Lower leg skin (tissue), 4 donors: ENCODE results near the gene TENM4. TPM values are rescaled to one million over a fixed set of nuclear protein-coding genes. Genes with fewer than 3 reads are reported as not detected.

Experiments used
- DNase-seq, 2 donors: peaks; one replicate each; pipeline ENCODE4 v3.0.0-alpha.2; 2019; ENCODE audit warnings: low spot score in 2 of 2
- H3K4me3 ChIP-seq: fragments of 200-600 bp; sonication (generic); 2 replicates; pipeline ENCODE4 v1.5.1; 2017; ENCODE audit warnings: mild to moderate bottlenecking, low read depth; ENCODE audit not compliant: poor library complexity, severe bottlenecking
- POLR2A ChIP-seq, 2 donors: fragments of 450-650 bp; IDR thresholded peaks; one replicate each; pipeline ENCODE4 v1.6.1; 2016 to 2017; ENCODE audit warnings: antibody characterized with exemption in 2 of 2, mild to moderate bottlenecking in 1 of 2, moderate library complexity in 1 of 2
- whole genome bisulfite sequencing, 2 donors: methylation state at CpG; one replicate each; pipeline ENCODE4 v1.1.5; 2018; 5-methylcytosine and 5-hydroxymethylcytosine counted together
- intact Hi-C: fragments of 100-400 bp; cut with DNase I; formaldehyde crosslinking; loops from one replicate; pipeline ENCODE4 v1.15.0; 2023; ENCODE audit warnings: low total_unique reads
- total RNA-seq, 4 donors: library from RNA; depleted of rRNA; stranded (reverse); fragments of >200 nt; gene quantifications; one replicate each; pipeline ENCODE4 v1.1.0, GENCODE V29; 2016
- TF ChIP-seq, protein P1 (sequence below), 3 donors: fragments of 450-650 bp; IDR thresholded peaks; one replicate each; pipeline ENCODE4 v1.5.1; 2016; ENCODE audit warnings: antibody characterized with exemption in 3 of 3, mild to moderate bottlenecking in 3 of 3, moderate library complexity in 2 of 3

Gene TENM4
- total RNA-seq, 4 donors from 2014 or later: 34.4 to 41.1 (median 36.6) TPM

DNA sequence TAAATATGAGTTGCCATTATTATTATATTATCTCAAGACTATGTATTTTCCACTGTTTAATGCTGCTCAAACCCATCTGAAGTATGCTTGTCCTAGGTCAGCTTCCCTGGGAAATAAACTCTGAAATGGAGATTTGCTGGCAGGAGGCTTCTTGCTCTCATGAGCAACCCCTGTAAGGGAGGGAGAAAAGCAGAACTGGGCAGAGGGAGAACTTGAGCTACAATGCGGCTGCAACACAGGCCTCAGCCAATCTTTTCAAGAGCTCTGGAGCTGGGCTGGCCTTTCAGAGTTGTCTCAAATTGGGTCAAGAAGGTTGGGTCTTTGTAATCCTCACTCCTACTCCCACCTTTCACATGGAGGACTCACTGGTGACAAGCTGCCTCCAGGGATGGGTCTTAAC is 412.6 kb downstream of the TENM4 start:
- no peak overlapping the region for H3K4me3 ChIP-seq
- no peak for DNase-seq
- intact Hi-C loops: no loop called here
- TF ChIP-seq, protein P1, sequence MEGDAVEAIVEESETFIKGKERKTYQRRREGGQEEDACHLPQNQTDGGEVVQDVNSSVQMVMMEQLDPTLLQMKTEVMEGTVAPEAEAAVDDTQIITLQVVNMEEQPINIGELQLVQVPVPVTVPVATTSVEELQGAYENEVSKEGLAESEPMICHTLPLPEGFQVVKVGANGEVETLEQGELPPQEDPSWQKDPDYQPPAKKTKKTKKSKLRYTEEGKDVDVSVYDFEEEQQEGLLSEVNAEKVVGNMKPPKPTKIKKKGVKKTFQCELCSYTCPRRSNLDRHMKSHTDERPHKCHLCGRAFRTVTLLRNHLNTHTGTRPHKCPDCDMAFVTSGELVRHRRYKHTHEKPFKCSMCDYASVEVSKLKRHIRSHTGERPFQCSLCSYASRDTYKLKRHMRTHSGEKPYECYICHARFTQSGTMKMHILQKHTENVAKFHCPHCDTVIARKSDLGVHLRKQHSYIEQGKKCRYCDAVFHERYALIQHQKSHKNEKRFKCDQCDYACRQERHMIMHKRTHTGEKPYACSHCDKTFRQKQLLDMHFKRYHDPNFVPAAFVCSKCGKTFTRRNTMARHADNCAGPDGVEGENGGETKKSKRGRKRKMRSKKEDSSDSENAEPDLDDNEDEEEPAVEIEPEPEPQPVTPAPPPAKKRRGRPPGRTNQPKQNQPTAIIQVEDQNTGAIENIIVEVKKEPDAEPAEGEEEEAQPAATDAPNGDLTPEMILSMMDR (IDR thresholded peaks at IDR 0.05): no peak
- TF ChIP-seq POLR2A (IDR thresholded peaks at IDR 0.05): no peak
- 89 to 93% methylated on average over 1 of the region's 1 CpG for WGBS, 2 donors

DNA sequence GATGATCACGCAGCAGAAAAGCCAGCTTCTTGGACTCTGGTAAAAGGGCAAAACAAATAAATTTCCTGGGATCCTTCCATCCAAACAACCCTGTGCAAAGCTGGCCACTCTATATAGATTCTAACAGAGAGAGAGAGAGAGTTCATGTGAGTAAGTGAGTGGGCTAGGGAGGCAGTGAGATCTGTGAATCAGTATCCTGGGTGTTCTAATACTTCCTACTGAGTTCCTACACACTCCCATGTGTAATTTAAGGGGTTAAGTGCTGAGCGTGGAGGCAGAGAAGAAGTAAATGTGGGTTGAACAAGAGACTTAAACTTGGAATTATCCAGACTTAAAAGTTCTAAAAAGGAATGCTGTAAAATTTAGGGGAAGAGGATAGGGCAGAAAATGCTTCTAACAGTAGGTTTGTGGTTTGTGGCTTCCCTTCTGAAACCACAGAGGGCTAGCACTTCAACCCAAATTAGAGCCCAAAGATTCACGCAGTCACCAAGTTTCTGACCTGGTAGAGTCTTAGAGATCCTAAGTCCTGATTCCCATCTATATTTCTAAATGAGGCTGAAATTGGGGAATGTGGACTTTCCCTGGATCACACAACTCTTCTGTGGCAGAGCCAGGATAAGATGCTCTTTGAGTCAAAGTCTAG is 413.9 kb downstream of the TENM4 start:
- no peak overlapping the region for H3K4me3 ChIP-seq
- 54 to 74% methylated on average over 3 of the region's 3 CpGs for WGBS, 2 donors
- no peak for DNase-seq
- intact Hi-C loops: no loop called here
- TF ChIP-seq POLR2A (IDR thresholded peaks at IDR 0.05): no peak
- TF ChIP-seq, protein P1 (IDR thresholded peaks at IDR 0.05): no peak

DNA sequence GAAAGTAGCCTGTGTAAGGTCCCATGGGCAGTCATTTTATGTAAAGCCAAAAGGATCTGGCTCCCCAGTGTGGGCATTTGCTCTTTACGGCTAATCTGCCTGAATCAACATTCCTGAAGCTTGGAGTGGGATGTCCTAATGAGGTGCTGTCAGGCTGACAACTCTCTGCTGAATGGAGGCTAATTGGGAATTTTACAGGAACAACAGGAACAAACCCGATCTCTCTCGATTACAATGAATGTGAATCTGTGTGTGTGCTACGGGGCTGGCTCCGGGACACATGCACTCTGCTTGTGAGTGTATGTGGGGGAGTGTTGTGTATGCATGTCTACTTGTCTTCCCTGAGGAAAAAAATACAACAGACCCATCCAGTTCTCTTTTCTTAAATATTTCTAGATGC is 415.2 kb downstream of the TENM4 start:
- intact Hi-C loops: no loop called here
- 72 to 75% methylated on average over 5 of the region's 5 CpGs for WGBS, 2 donors

DNA sequence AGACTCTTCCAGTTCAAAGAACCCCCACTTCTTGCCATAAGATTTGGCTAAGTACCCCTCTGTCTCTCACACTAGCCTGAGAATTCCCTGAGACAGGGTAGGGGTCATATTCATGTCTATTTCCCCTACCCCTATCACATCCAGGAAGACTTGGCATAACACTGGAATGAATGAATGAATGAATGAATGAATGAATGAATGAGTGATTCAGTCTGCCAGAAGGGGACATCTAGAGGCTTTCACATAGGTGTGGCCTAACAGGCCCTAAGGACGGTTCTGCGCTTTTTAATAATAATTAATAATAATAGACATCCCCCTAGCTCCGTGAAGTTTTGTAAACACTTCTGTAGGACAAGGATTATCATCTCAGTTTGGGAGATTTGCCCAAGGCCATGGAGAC is 415.7 kb downstream of the TENM4 start:
- no peak for TF ChIP-seq POLR2A (IDR thresholded peaks at IDR 0.05)
- TF ChIP-seq, protein P1 (IDR thresholded peaks at IDR 0.05): no peak
- H3K4me3 ChIP-seq: no peak overlapping the region
- 81 to 88% methylated on average over 3 of the region's 3 CpGs for WGBS, 2 donors
- DNase-seq: no peak
- intact Hi-C loops: no loop called here

More for the DNA sequence above, 415.2 kb downstream of the TENM4 start:
- H3K4me3 ChIP-seq: no peak overlapping the region
- no peak for DNase-seq
- TF ChIP-seq, protein P1 (IDR thresholded peaks at IDR 0.05): no peak
- no peak for TF ChIP-seq POLR2A (IDR thresholded peaks at IDR 0.05)

DNA sequence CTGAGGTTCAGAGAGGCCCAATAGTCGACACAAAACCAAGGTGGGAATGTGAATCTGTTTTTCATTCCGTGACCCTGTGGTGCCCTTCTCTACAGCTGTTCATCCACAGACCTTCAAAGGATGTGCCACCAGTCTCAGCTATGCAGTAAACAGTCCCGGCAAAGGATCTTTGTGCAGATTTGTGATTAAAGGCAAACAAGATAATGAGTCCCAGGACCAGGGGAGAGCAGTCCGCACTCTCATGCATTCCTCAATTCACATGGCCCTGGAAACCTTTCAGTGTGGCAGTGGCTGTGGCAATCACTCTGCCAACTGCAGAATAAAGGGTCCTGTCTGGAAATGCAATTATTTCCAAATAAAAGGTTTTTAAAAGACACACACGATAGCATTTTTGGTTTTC is 418.6 kb downstream of the TENM4 start:
- WGBS, 2 donors: 80 to 83% methylated on average over 5 of the region's 5 CpGs
- no peak overlapping the region for H3K4me3 ChIP-seq
- intact Hi-C loops: no loop called here
- TF ChIP-seq, protein P1 (IDR thresholded peaks at IDR 0.05): no peak
- TF ChIP-seq POLR2A (IDR thresholded peaks at IDR 0.05): no peak
- DNase-seq: no peak

DNA sequence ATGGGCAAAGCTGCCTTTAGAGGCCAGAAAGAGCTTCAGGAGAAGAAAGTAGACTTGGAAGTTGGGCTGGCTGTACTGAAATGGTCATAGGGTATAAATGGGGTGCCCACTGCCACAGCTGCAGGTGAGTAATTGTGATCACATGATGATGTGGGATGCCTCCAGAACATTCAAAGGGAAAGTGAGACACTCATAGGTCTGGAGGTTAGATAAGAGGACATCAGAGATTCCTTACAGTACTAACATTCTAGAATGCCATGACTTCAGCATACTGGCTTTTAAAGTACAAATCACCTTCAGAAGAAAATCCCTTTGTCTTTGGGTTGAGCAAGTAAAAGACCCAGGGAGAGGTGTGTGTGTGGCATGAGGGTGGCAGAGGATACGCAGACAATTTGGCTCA is 419.2 kb downstream of the TENM4 start:
- TF ChIP-seq, protein P1 (IDR thresholded peaks at IDR 0.05): no peak
- TF ChIP-seq POLR2A (IDR thresholded peaks at IDR 0.05): no peak
- intact Hi-C loops: no loop called here
- no peak overlapping the region for H3K4me3 ChIP-seq
- DNase-seq: no peak
- 96 to 100% methylated on average over 1 of the region's 1 CpG for WGBS, 2 donors
